ENCODE results near the gene KCNMA1. TPM values are rescaled to one million over a fixed set of nuclear protein-coding genes. Genes with fewer than 3 reads are reported as not detected.

Gene KCNMA1
- total RNA-seq, 2 donors from 2014 or later: 5.9 to 9.3 TPM

DNA sequence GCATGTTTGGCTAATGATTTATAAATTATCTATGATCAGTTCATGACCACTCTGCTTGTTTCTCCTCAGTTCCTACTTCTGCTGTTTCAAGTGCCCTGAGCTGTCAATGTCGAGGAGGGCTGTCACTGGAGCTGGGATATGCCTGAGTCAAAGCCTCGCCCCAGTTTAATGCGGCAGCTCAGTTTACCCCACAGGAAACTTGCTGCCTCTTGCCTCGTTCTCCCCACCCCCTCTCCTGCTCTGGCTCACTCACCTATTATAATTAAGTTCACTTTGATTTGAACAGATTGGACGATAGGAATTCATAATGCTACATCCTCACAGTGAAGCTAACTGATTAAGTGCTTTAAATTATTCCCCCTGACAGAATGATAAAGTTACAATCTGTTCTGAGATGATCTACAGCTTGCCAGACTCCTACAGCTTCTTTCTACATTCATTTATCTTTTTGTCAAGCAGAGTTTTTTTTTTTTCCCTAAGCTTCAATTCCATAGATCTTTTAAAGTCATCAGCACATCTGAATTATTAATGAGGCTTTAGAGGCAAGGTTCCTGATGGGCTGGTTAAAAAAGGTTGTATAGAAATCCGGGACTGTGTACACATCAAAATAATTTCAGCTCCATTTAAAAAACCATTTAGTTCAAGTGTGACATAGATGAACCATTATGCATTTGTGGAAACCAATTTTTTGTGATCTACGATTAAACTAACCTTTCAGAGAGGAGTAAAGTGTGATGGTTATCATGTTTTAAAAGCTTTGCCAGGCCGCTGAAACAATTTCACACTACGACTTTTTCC is 758.3 kb downstream of the KCNMA1 start:
- TF ChIP-seq, protein P1, sequence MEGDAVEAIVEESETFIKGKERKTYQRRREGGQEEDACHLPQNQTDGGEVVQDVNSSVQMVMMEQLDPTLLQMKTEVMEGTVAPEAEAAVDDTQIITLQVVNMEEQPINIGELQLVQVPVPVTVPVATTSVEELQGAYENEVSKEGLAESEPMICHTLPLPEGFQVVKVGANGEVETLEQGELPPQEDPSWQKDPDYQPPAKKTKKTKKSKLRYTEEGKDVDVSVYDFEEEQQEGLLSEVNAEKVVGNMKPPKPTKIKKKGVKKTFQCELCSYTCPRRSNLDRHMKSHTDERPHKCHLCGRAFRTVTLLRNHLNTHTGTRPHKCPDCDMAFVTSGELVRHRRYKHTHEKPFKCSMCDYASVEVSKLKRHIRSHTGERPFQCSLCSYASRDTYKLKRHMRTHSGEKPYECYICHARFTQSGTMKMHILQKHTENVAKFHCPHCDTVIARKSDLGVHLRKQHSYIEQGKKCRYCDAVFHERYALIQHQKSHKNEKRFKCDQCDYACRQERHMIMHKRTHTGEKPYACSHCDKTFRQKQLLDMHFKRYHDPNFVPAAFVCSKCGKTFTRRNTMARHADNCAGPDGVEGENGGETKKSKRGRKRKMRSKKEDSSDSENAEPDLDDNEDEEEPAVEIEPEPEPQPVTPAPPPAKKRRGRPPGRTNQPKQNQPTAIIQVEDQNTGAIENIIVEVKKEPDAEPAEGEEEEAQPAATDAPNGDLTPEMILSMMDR (IDR thresholded peaks at IDR 0.05): no peak
- TF ChIP-seq POLR2A (IDR thresholded peaks at IDR 0.05): no peak
- Histone ChIP-seq H3K9me3 (no peaks in the 10 kb centered on the region), H3K36me3 (replicated peaks in 1 of 2; ENCODE audit: insufficient read depth in 1 of 2, low read depth in 2 of 2) (no peaks in the 10 kb centered on the region), H3K4me1 (peaks cover 7% of the 10 kb centered on the region), H3K27ac (no peak overlapping the region), H3K27me3 (no peaks in the 10 kb centered on the region), H3K4me3 (no peak overlapping the region)
- 43 to 44% methylated on average over 9 of the region's 9 CpGs for WGBS, 2 donors
- intact Hi-C loops (cut with DNase I): no loop called here
- ATAC-seq (no peak), DNase-seq (no peak)

GRCh38 chr10:76878514-76878913 is 759.1 kb downstream of the KCNMA1 start:
- no peak for DNase-seq
- Histone ChIP-seq H3K9me3 (no peaks in the 10 kb centered on the region), H3K4me3 (no peak overlapping the region), H3K4me1 (peaks cover 7% of the 10 kb centered on the region), H3K27ac (no peak overlapping the region), H3K27me3 (no peaks in the 10 kb centered on the region), H3K36me3 (replicated peaks in 1 of 2; ENCODE audit: insufficient read depth in 1 of 2, low read depth in 2 of 2) (no peaks in the 10 kb centered on the region)
- TF ChIP-seq, protein P1 (IDR thresholded peaks at IDR 0.05): no peak
- no peak for TF ChIP-seq POLR2A (IDR thresholded peaks at IDR 0.05)
- no peak for ATAC-seq
- WGBS, 2 donors: 61 to 62% methylated on average over 3 of the region's 3 CpGs
- intact Hi-C loops (cut with DNase I): no loop called here

DNA sequence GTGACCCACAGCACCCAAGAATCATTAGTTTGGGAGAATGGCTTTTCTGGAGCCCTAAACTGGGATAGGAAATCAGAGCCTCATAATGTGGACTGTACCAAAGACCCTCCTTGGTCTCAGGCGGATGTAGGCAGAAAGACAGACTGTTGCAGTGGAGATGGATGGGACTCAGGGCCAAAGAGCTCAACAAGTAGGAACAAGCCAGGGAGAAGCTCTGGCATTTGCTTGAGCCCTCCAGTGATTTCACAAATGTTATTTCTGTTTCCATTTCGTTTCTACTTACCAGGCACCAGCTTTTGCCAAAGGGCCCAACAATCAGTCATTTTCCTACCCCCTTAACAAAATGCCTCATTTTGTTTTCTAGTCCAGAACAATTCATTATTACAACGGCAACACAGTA is 762.7 kb downstream of the KCNMA1 start:
- ATAC-seq: no peak
- intact Hi-C loops (cut with DNase I): no loop called here
- Histone ChIP-seq H3K4me1 (peaks cover 7% of the 10 kb centered on the region), H3K9me3 (no peaks in the 10 kb centered on the region), H3K27ac (no peak overlapping the region), H3K4me3 (no peak overlapping the region), H3K27me3 (no peaks in the 10 kb centered on the region), H3K36me3 (replicated peaks in 1 of 2; ENCODE audit: insufficient read depth in 1 of 2, low read depth in 2 of 2) (no peaks in the 10 kb centered on the region)
- no peak for TF ChIP-seq POLR2A (IDR thresholded peaks at IDR 0.05)
- TF ChIP-seq, protein P1 (IDR thresholded peaks at IDR 0.05): no peak
- DNase-seq: no peak
- WGBS, 2 donors: 78 to 83% methylated on average over 3 of the region's 3 CpGs

GRCh38 chr10:76874176-76874575 is 763.4 kb downstream of the KCNMA1 start:
- H3K9me3 ChIP-seq: no peaks in the 10 kb centered on the region
- H3K4me3 ChIP-seq: no peak overlapping the region
- no peaks in the 10 kb centered on the region for H3K36me3 ChIP-seq (replicated peaks in 1 of 2; ENCODE audit: insufficient read depth in 1 of 2, low read depth in 2 of 2)
- ATAC-seq: no peak
- no peaks in the 10 kb centered on the region for H3K27me3 ChIP-seq
- DNase-seq: peak in 2 of 4 donors; percentile 19 to 31
- WGBS, 2 donors: 67 to 71% methylated on average over 1 of the region's 1 CpG
- TF ChIP-seq, protein P1 (IDR thresholded peaks at IDR 0.05): no peak
- TF ChIP-seq POLR2A (IDR thresholded peaks at IDR 0.05): no peak
- intact Hi-C loops (cut with DNase I): no loop called here
- peaks cover 4% of the 10 kb centered on the region for H3K4me1 ChIP-seq
- no peak overlapping the region for H3K27ac ChIP-seq
